Cardiac fibroblast (primary cell): ENCODE measurements around the gene AKIRIN2.

ENCODE experiments used
- DNase-seq, 2 donors: peaks; one replicate each; pipeline versions ENCODE4 v3.0.0 to v3.0.0-alpha.2; 2010; ENCODE audit warnings: low read depth in 2 of 2
- H3K4me3 ChIP-seq, 2 donors: replicated peaks in 1 of 2; 1 replicate in 1 of 2; 2 replicates in 1 of 2; pipeline ENCODE4 v1.5.1; 2011; ENCODE audit warnings: low read depth in 2 of 2, low read length in 2 of 2, mild to moderate bottlenecking in 2 of 2, moderate library complexity in 1 of 2
- TF ChIP-seq, protein P1 (sequence below): IDR thresholded peaks from one replicate; pipeline ENCODE4 v1.5.1; 2011; ENCODE audit warnings: low read depth, mild to moderate bottlenecking, low read length, inconsistent platforms

Gene AKIRIN2

DNA sequence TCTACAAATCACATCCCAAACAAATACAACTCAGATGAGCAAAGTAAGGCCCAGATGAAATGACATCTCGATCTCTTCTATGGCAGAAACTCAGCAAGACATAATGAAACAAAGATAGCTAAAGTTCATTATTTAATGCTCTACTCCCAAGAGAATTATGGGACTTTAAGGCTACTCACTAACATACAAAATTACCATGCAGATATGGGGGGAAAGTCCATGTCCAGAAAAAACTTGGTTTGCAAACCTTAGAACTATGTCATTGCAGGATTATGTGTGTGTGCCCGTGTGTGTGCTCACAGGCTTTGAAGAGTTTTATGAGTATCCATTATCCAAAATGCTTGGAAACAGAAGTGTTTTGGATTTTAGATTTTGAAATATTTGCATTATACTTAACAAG is 34.0 kb downstream of the AKIRIN2 start:
- DNase-seq: no peak
- H3K4me3 ChIP-seq: no peak overlapping the region
- TF ChIP-seq, protein P1, sequence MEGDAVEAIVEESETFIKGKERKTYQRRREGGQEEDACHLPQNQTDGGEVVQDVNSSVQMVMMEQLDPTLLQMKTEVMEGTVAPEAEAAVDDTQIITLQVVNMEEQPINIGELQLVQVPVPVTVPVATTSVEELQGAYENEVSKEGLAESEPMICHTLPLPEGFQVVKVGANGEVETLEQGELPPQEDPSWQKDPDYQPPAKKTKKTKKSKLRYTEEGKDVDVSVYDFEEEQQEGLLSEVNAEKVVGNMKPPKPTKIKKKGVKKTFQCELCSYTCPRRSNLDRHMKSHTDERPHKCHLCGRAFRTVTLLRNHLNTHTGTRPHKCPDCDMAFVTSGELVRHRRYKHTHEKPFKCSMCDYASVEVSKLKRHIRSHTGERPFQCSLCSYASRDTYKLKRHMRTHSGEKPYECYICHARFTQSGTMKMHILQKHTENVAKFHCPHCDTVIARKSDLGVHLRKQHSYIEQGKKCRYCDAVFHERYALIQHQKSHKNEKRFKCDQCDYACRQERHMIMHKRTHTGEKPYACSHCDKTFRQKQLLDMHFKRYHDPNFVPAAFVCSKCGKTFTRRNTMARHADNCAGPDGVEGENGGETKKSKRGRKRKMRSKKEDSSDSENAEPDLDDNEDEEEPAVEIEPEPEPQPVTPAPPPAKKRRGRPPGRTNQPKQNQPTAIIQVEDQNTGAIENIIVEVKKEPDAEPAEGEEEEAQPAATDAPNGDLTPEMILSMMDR: no peak

DNA sequence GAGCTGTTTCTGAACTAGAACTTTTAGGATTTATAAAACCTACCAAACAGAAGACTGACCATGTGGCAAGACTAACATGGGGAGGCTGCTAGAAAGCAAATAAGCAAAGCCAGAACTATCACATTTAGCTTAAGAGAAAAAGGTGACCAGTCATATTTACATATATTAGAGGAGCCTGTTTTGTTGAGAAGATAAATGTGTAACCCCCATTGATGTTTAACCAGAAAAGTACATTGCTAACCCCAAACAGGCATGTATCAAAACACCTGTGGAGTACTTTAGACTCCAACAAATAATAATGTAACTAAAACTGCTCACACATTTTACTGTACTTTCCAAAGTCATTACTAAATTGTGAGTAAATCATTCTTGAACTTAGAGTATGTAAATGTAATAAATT is 35.0 kb downstream of the AKIRIN2 start:
- TF ChIP-seq, protein P1: no peak
- no peak for DNase-seq
- no peak overlapping the region for H3K4me3 ChIP-seq

GRCh38 chr6:87664921-87665485 is 37.0 kb downstream of the AKIRIN2 start:
- TF ChIP-seq, protein P1: no peak
- no peak for DNase-seq
- H3K4me3 ChIP-seq: no peak overlapping the region

DNA sequence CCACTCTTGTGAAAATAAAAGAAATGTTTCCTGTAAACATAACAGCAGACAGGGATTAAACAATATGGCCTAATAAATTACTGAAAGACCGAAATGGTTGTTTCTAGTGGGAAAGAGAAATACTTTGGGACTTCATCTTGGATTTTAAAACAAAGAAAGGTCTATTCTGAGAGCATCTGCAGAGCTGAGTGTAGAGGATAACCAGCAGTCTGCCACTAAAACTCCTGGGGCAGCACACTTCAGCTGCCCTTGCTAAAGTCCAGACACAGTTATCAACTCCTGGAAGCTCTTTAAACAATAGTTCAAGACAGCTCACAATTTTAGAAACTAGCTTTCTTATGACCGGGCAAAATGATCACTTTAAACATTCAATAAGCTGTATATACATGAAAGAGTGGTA is 38.6 kb downstream of the AKIRIN2 start:
- TF ChIP-seq, protein P1: no peak
- no peak for DNase-seq
- H3K4me3 ChIP-seq: no peak overlapping the region

- no peak overlapping the region for H3K4me3 ChIP-seq
- DNase-seq: peak in 1 of 2 donors; percentile 25
- TF ChIP-seq, protein P1: no peak
These were observed 40.5 kb downstream of the AKIRIN2 start for GRCh38 chr6:87661503-87661902.

GRCh38 chr6:87661016-87661415 is 41.0 kb downstream of the AKIRIN2 start:
- TF ChIP-seq, protein P1: no peak
- no peak overlapping the region for H3K4me3 ChIP-seq
- peak; percentile 25 to 45 for DNase-seq

GRCh38 chr6:87660226-87660911 is 41.7 kb downstream of the AKIRIN2 start:
- no peak overlapping the region for H3K4me3 ChIP-seq
- peak; percentile 39 to 80 for DNase-seq
- TF ChIP-seq, protein P1: no peak
